ENCODE data around the gene RNF181. TPM values are rescaled to one million over a fixed set of nuclear protein-coding genes. Genes with fewer than 3 reads are reported as not detected.
A peak's percentile ranks its signal among the peaks of the same experiment; 100 is the strongest.

RNF181 gene
- total and polyA plus RNA-seq, 2 donors (not counting 3 experiments of a cell fraction or from before 2014, with no cell fraction given): 142 to 629 TPM

DNA sequence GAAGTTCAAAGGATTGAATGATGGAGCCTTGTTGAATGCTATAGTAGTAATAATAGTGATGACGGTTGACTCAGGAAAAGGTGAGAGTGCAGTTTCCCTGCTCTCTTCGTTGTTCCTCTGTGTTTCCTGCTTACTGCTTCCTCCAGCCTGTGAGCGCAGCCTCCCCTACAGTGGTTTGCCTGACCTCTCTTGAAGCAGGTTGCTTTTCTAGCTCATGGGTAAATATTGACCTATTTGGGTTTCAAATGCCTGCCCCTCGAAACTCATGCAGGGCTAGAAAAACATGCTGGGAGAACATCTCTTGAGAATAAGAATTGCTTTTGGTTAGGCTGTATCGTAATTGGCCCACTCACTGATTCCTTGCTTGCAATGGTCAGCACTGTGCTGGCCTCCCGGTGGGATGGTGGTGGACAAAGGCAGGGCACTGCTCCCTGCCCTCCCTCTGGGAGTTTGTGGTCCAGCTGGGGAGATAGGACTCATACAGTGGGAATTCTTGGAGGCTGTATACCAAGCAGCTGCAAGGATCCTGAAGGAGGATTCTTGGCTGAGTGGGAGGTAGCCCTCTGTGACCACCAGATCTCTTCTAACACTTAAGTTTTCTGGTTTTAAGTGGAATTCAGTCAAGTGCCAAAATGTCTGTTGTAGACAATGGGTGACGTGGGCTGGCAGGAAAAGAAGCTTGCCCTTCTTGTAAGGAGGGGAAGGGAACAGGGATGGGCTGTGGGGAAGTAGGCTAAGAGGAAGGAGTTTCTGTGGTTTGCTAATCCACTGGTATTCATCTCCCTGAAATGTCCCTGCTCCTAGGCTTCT, 5.4 kb upstream of the RNF181 start:
- H3K4me3 ChIP-seq (replicated peaks in 1 of 3; ENCODE audit: insufficient read depth in 1 of 3, low read depth in 1 of 3, low read length in 3 of 3): peak overlapping the region in 1 of 3 experiments; percentile 5
- dilution Hi-C loops (cut with MboI; ENCODE audit: extremely low pct_ligation_motif_present, low sequenced_read_pairs): no loop called here
- peaks cover 28% of the 10 kb centered on the region for H3K79me2 ChIP-seq (ENCODE audit: control insufficient read depth, insufficient read depth, low read length)
- H3K9me3 ChIP-seq (replicated peaks; ENCODE audit: control insufficient read depth, insufficient read depth, low read length): no peaks in the 10 kb centered on the region
- no peaks in the 10 kb centered on the region for H3K27me3 ChIP-seq (ENCODE audit: control insufficient read depth in 2 of 2, insufficient read depth in 2 of 2, low read length in 2 of 2)
- peak overlapping the region; percentile 55 for H3K9ac ChIP-seq (replicated peaks; ENCODE audit: extremely low read depth, insufficient read depth, low read length)
- FAIRE-seq: peak; percentile 76
- TF ChIP-seq POLR2AphosphoS5 (IDR thresholded peaks at IDR 0.05; ENCODE audit: insufficient read depth, low read depth, low read length): peak; percentile 7
- TF ChIP-seq FOS (IDR thresholded peaks at IDR 0.05; ENCODE audit: borderline replicate concordance, insufficient read depth, low read length): peak; percentile 12
- no peak for TF ChIP-seq EZH2 (IDR thresholded peaks at IDR 0.05; ENCODE audit: borderline replicate concordance, low read depth, low read length, severe bottlenecking)
- TF ChIP-seq, protein P1, sequence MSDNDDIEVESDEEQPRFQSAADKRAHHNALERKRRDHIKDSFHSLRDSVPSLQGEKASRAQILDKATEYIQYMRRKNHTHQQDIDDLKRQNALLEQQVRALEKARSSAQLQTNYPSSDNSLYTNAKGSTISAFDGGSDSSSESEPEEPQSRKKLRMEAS (IDR thresholded peaks at IDR 0.05; ENCODE audit: insufficient read depth, insufficient read length): no peak
- peak overlapping the region; percentile 94 for H3K27ac ChIP-seq (ENCODE audit: insufficient read depth, low read depth, low read length)
- H3K9me1 ChIP-seq (replicated peaks; ENCODE audit: control insufficient read depth, extremely low read depth, insufficient read depth, low read length): no peaks in the 10 kb centered on the region
- H3K36me3 ChIP-seq (ENCODE audit: control insufficient read depth in 2 of 2, extremely low read depth in 1 of 2, insufficient read depth in 2 of 2, low read length in 2 of 2): peaks cover 0 to 10% of the 10 kb centered on the region in 2 experiments
- H4K20me1 ChIP-seq (replicated peaks; ENCODE audit: control insufficient read depth, extremely low read depth, insufficient read depth, low read length): no peaks in the 10 kb centered on the region
- H3K4me1 ChIP-seq (ENCODE audit: control insufficient read depth, extremely low read depth, insufficient read depth, low read length): peaks cover 69% of the 10 kb centered on the region
- BruUV-seq (replicated peaks): no TSS peak
- peak; percentile 84 for DNase-seq (ENCODE audit: low read depth, low spot score)
- H2AFZ ChIP-seq (ENCODE audit: low read depth, low read length): no peak overlapping the region
- intact Hi-C loops (cut with micrococcal nuclease): no loop called here
- CTCF ChIA-PET: interaction anchor here (0.7 to 2.0 kb wide), 4 partner anchors 10 to 51 kb away, joined by 3 to 8 read pairs (median 4); partner anchors contain the start of genes MAT2A and TMEM150A
- H3K4me2 ChIP-seq (ENCODE audit: insufficient read depth, low read length): peak overlapping the region; percentile 71
- POLR2A ChIA-PET: interaction anchor here (1.3 kb wide), 1 partner anchor 13 kb away, joined by 3 read pairs; the partner anchor contains the start of gene TMEM150A

- CTCF ChIA-PET: interaction anchor here (0.7 to 2.0 kb wide), 3 partner anchors 9 to 16 kb away, joined by 3 to 8 read pairs (median 5); partner anchors contain the start of gene TMEM150A
- no TSS peak for BruUV-seq (replicated peaks)
- Histone ChIP-seq H3K27ac (ENCODE audit: insufficient read depth, low read depth, low read length) (peak overlapping the region; percentile 94), H3K9me1 (replicated peaks; ENCODE audit: control insufficient read depth, extremely low read depth, insufficient read depth, low read length) (no peaks in the 10 kb centered on the region), H3K4me2 (ENCODE audit: insufficient read depth, low read length) (peak overlapping the region; percentile 71), H3K4me3 (replicated peaks in 1 of 3; ENCODE audit: insufficient read depth in 1 of 3, low read depth in 1 of 3, low read length in 3 of 3) (no peak overlapping the region), H3K9ac (replicated peaks; ENCODE audit: extremely low read depth, insufficient read depth, low read length) (peak overlapping the region; percentile 55), H2AFZ (ENCODE audit: low read depth, low read length) (no peak overlapping the region), H3K4me1 (ENCODE audit: control insufficient read depth, extremely low read depth, insufficient read depth, low read length) (peaks cover 61% of the 10 kb centered on the region), H3K79me2 (ENCODE audit: control insufficient read depth, insufficient read depth, low read length) (peaks cover 28% of the 10 kb centered on the region), H3K27me3 (ENCODE audit: control insufficient read depth in 2 of 2, insufficient read depth in 2 of 2, low read length in 2 of 2) (no peaks in the 10 kb centered on the region), H3K36me3 (ENCODE audit: control insufficient read depth in 2 of 2, extremely low read depth in 1 of 2, insufficient read depth in 2 of 2, low read length in 2 of 2) (peaks cover 0 to 10% of the 10 kb centered on the region in 2 experiments), H3K9me3 (replicated peaks; ENCODE audit: control insufficient read depth, insufficient read depth, low read length) (no peaks in the 10 kb centered on the region), H4K20me1 (replicated peaks; ENCODE audit: control insufficient read depth, extremely low read depth, insufficient read depth, low read length) (no peaks in the 10 kb centered on the region)
- intact Hi-C loops (cut with micrococcal nuclease) (no loop called here), dilution Hi-C loops (cut with MboI; ENCODE audit: extremely low pct_ligation_motif_present, low sequenced_read_pairs) (no loop called here)
- POLR2A ChIA-PET: interaction anchor here (1.3 kb wide), 1 partner anchor 12 kb away, joined by 3 read pairs; the partner anchor contains the start of gene TMEM150A
- no peak for DNase-seq (ENCODE audit: low read depth, low spot score)
- no peak for FAIRE-seq
- TF ChIP-seq MYC (IDR thresholded peaks at IDR 0.05; ENCODE audit: low read depth, low read length) (no peak), POLR2AphosphoS5 (IDR thresholded peaks at IDR 0.05; ENCODE audit: insufficient read depth, low read depth, low read length) (no peak), FOS (IDR thresholded peaks at IDR 0.05; ENCODE audit: borderline replicate concordance, insufficient read depth, low read length) (no peak), JUN (IDR thresholded peaks at IDR 0.05; ENCODE audit: borderline replicate concordance, insufficient read depth, insufficient read length, low read depth) (no peak), EZH2 (IDR thresholded peaks at IDR 0.05; ENCODE audit: borderline replicate concordance, low read depth, low read length, severe bottlenecking) (no peak), GATA2 (IDR thresholded peaks at IDR 0.05; ENCODE audit: insufficient read depth, insufficient read length, low read depth, low read length) (no peak)
- TF ChIP-seq, protein P1 (IDR thresholded peaks at IDR 0.05; ENCODE audit: insufficient read depth, insufficient read length): no peak
- TF ChIP-seq, protein P2, sequence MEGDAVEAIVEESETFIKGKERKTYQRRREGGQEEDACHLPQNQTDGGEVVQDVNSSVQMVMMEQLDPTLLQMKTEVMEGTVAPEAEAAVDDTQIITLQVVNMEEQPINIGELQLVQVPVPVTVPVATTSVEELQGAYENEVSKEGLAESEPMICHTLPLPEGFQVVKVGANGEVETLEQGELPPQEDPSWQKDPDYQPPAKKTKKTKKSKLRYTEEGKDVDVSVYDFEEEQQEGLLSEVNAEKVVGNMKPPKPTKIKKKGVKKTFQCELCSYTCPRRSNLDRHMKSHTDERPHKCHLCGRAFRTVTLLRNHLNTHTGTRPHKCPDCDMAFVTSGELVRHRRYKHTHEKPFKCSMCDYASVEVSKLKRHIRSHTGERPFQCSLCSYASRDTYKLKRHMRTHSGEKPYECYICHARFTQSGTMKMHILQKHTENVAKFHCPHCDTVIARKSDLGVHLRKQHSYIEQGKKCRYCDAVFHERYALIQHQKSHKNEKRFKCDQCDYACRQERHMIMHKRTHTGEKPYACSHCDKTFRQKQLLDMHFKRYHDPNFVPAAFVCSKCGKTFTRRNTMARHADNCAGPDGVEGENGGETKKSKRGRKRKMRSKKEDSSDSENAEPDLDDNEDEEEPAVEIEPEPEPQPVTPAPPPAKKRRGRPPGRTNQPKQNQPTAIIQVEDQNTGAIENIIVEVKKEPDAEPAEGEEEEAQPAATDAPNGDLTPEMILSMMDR (IDR thresholded peaks at IDR 0.05; ENCODE audit: extremely low read depth in 1 of 2, insufficient read depth in 1 of 2, low read depth in 1 of 2, low read length in 2 of 2): no peak
Measured at GRCh38 chr2:85590950-85591349, 4.6 kb upstream of the RNF181 start.

Data from endothelial cell of umbilical vein (primary cell).